ENCODE data around the gene ZNF334. TPM values are rescaled to one million over a fixed set of nuclear protein-coding genes. Genes with fewer than 3 reads are reported as not detected.

Gene ZNF334
- total RNA-seq, 2 experiments from 2014 or later: not detected

GRCh38 chr20:46554828-46555227 is 41.5 kb upstream of the ZNF334 start:
- H3K27ac ChIP-seq (ENCODE audit: low read depth, low read length, poor library complexity, severe bottlenecking): no peak overlapping the region
- DNase-seq (ENCODE audit: low spot score): no peak
- TF ChIP-seq CTCF (conservative IDR thresholded peaks at IDR 0.05; ENCODE audit: low read length) (no peak), EZH2phosphoT487 (IDR thresholded peaks at IDR 0.05; ENCODE audit: borderline replicate concordance, low read depth, low read length) (no peak)
- H3K4me3 ChIP-seq (ENCODE audit: low read depth, low read length, poor library complexity, severe bottlenecking): no peak overlapping the region
- no peaks in the 10 kb centered on the region for H3K9me3 ChIP-seq (ENCODE audit: low read length)
- intact Hi-C loops (cut with micrococcal nuclease; ENCODE audit: unreplicated experiment): no loop called here
- H3K79me2 ChIP-seq (ENCODE audit: insufficient read depth, low read depth, low read length): no peaks in the 10 kb centered on the region
- no peak overlapping the region for H2AFZ ChIP-seq (ENCODE audit: low read length)
- no TSS peak for BruUV-seq (replicated peaks)
- no peaks in the 10 kb centered on the region for H3K36me3 ChIP-seq (ENCODE audit: insufficient read depth, low read length)
- ChIA-PET POLR2A (no interaction called here), CTCF (ENCODE audit: unreplicated experiment) (no interaction called here)
- no peak overlapping the region for H3K4me2 ChIP-seq (ENCODE audit: low read length)
- no peaks in the 10 kb centered on the region for H4K20me1 ChIP-seq (ENCODE audit: insufficient read depth, low read length)
- H3K9me2 ChIP-seq (ENCODE audit: insufficient read depth, low read length): no peaks in the 10 kb centered on the region
- peaks cover 10% of the 10 kb centered on the region for H3K4me1 ChIP-seq (ENCODE audit: insufficient read depth, low read length, poor library complexity, severe bottlenecking)

GRCh38 chr20:46553926-46554325 is 40.6 kb upstream of the ZNF334 start:
- H3K4me2 ChIP-seq (ENCODE audit: low read length): no peak overlapping the region
- H3K9me3 ChIP-seq (ENCODE audit: low read length): no peaks in the 10 kb centered on the region
- DNase-seq (ENCODE audit: low spot score): no peak
- peaks cover 10% of the 10 kb centered on the region for H3K4me1 ChIP-seq (ENCODE audit: insufficient read depth, low read length, poor library complexity, severe bottlenecking)
- no TSS peak for BruUV-seq (replicated peaks)
- ChIA-PET POLR2A (no interaction called here), CTCF (ENCODE audit: unreplicated experiment) (no interaction called here)
- H3K79me2 ChIP-seq (ENCODE audit: insufficient read depth, low read depth, low read length): no peaks in the 10 kb centered on the region
- H3K36me3 ChIP-seq (ENCODE audit: insufficient read depth, low read length): no peaks in the 10 kb centered on the region
- no peak overlapping the region for H2AFZ ChIP-seq (ENCODE audit: low read length)
- TF ChIP-seq CTCF (conservative IDR thresholded peaks at IDR 0.05; ENCODE audit: low read length) (no peak), EZH2phosphoT487 (IDR thresholded peaks at IDR 0.05; ENCODE audit: borderline replicate concordance, low read depth, low read length) (no peak)
- intact Hi-C loops (cut with micrococcal nuclease; ENCODE audit: unreplicated experiment): no loop called here
- no peak overlapping the region for H3K4me3 ChIP-seq (ENCODE audit: low read depth, low read length, poor library complexity, severe bottlenecking)
- H3K27ac ChIP-seq (ENCODE audit: low read depth, low read length, poor library complexity, severe bottlenecking): no peak overlapping the region
- H3K9me2 ChIP-seq (ENCODE audit: insufficient read depth, low read length): no peaks in the 10 kb centered on the region
- no peaks in the 10 kb centered on the region for H4K20me1 ChIP-seq (ENCODE audit: insufficient read depth, low read length)

GRCh38 chr20:46552460-46553420 is 39.4 kb upstream of the ZNF334 start:
- peaks cover 10% of the 10 kb centered on the region for H3K4me1 ChIP-seq (ENCODE audit: insufficient read depth, low read length, poor library complexity, severe bottlenecking)

More at GRCh38 chr20:46552460-46553420, 39.4 kb upstream of the ZNF334 start:
- BruUV-seq (replicated peaks): no TSS peak
- Histone ChIP-seq H3K36me3 (ENCODE audit: insufficient read depth, low read length) (no peaks in the 10 kb centered on the region), H3K4me3 (ENCODE audit: low read depth, low read length, poor library complexity, severe bottlenecking) (no peak overlapping the region), H3K9me2 (ENCODE audit: insufficient read depth, low read length) (no peaks in the 10 kb centered on the region), H3K9me3 (ENCODE audit: low read length) (no peaks in the 10 kb centered on the region), H4K20me1 (ENCODE audit: insufficient read depth, low read length) (no peaks in the 10 kb centered on the region), H3K27ac (ENCODE audit: low read depth, low read length, poor library complexity, severe bottlenecking) (no peak overlapping the region), H3K4me2 (ENCODE audit: low read length) (peak overlapping the region; percentile 35; the same call in 1 of the 2 replicates), H2AFZ (ENCODE audit: low read length) (no peak overlapping the region), H3K79me2 (ENCODE audit: insufficient read depth, low read depth, low read length) (no peaks in the 10 kb centered on the region)
- CTCF ChIA-PET (ENCODE audit: unreplicated experiment): no interaction called here
- no peak for DNase-seq (ENCODE audit: low spot score)
- intact Hi-C loops (cut with micrococcal nuclease; ENCODE audit: unreplicated experiment): no loop called here
- POLR2A ChIA-PET: no interaction called here
- TF ChIP-seq CTCF (conservative IDR thresholded peaks at IDR 0.05; ENCODE audit: low read length) (no peak), EZH2phosphoT487 (IDR thresholded peaks at IDR 0.05; ENCODE audit: borderline replicate concordance, low read depth, low read length) (no peak)

Data from OCI-LY7 (cell line).